HL-60/S4 treated with retinoic acid at 250 ng/mL for 4 days and 3 days (cell line): ENCODE data around the gene LRP1.

ENCODE experiments used
- in situ Hi-C: fragments of 300-500 bp; cut with MboI; formaldehyde crosslinking; loops from 2 replicates; pipeline ENCODE4 v1.7.0; 2022; ENCODE audit warnings: low sequenced_read_pairs

Gene LRP1

GRCh38 chr12:57151741-57152630 lies 23.7 kb downstream of the LRP1 start:
- in situ Hi-C loops, result no loop called here

GRCh38 chr12:57152639-57153038 lies 24.4 kb downstream of the LRP1 start:
- in situ Hi-C loops, result no loop called here

DNA sequence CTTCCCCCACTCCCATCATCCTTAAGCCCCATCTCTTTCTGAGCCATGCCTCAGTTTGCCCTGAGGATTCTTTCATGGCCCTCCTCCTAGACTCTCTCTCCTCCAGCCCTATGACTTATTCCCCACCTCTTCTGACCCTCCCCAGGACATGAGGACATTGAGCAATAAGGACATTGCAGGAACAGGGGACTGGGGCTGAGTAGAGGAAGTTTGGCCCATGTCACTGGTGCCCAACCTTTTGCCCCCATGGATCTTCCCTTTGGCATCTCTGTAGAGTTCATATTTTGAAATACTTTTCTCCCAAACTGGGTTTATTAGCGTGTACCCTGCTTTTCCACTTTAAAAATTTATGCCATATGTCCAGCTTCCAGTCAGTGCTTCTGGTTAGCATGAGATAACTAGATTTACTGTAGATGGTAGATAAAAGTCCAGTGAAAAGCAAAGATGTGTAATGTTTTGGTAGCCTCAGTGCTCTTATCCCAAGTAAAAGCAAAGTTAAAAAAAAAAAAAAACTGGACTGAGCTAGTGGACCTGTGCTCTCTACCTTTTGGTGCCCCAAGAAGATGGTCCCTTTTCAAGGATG lies 25.2 kb downstream of the LRP1 start:
- in situ Hi-C loops, result no loop called here

DNA sequence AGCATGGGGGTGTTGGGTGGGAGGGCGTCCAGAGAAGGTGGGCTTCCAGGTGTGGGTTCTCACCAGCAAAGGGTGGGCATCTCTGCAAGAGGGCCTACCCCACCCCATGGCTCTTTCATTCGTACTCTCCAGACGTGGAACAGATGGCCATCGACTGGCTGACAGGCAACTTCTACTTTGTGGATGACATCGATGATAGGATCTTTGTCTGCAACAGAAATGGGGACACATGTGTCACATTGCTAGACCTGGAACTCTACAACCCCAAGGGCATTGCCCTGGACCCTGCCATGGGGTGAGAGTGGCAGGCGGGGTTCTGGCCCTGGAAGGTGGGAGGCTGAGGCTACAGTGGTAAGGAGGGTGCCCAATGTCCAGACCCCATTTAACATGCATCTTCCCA lies 25.8 kb downstream of the LRP1 start:
- in situ Hi-C loops, result no loop called here

- in situ Hi-C loops, result no loop called here
These were observed 26.6 kb downstream of the LRP1 start for GRCh38 chr12:57154804-57155434.

- in situ Hi-C loops, result no loop called here
These were observed 28.6 kb downstream of the LRP1 start for GRCh38 chr12:57156701-57157403.

DNA sequence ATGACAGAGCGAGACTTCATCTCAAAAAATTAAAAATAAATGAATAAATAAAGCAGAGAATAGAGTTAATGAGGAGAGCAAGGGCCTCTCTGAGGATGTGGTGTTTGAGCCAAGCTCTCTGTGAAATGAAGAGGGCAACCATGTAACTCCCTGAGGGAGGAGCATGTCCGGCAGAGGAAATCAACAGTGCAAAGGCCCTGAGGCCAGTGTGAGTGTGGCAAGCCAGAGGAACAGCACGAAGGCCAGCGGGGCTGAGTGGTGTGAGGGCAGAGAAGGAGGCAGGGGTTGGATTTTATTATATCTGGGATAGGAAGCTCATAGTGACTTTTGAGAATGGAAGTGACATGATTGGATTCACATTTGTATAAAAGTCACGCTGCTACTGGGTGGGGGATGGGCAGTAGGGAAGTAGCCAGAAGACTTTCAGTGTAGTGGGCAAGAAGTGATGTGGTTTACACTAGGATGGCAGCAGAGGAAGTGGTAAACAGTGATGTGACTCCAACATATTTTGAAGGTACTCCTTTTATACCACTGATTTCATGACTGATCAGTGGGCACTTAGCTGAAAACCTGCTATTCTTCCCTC lies 29.4 kb downstream of the LRP1 start:
- in situ Hi-C loops, result no loop called here

GRCh38 chr12:57158186-57158585 lies 29.9 kb downstream of the LRP1 start:
- in situ Hi-C loops, result no loop called here

- in situ Hi-C loops, result no loop called here
These were observed 30.4 kb downstream of the LRP1 start for GRCh38 chr12:57158665-57159064.

DNA sequence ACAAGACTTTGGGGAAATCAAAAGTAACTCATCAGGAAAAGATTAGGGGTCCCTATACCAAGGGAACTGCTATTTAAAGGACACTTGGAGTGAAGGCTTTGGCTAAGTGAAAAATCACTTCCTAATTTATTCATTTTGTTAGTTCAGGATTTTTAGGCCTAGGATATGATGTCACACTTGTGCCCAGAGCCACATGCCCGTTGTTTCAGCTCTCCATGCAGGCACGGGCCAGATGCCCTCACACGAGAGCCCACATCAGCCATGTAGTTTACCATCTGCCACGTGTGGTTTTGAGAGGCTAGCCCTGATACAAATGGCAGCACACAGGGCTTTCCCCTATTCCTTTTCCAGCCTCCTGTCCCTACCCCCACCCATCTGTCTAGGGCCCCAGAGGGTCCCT lies 31.0 kb downstream of the LRP1 start:
- in situ Hi-C loops, result no loop called here

DNA sequence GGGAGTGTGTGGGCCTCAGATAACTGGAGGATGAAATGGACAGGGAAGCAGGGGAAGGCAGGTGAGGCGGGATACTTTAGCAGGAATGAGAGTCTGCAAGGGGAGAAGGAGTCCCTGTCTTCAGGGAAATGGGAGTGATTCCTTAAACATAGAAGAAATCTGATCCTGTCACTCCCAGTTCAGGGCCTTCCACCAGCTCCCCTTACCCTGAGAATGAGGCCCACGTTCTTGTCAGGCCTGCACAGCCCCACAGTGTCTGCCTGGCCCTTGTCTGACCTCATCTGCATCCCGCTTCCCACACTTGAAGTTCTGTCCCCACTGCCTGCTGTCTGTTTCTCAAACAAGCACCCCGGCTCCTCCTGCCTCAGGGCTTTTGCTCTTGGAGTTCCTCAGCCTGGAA lies 31.8 kb downstream of the LRP1 start:
- in situ Hi-C loops, result no loop called here

DNA sequence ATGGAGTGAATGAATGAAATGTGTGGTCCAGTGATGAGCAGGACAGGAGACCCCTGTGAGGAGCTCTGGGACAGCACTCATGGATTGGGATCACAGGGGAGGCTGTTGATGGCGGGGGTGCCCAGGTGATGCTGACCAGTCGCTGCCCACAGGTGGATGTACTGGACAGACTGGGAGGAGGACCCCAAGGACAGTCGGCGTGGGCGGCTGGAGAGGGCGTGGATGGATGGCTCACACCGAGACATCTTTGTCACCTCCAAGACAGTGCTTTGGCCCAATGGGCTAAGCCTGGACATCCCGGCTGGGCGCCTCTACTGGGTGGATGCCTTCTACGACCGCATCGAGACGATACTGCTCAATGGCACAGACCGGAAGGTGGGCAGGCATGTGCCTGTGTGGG lies 32.5 kb downstream of the LRP1 start:
- in situ Hi-C loops, result no loop called here

DNA sequence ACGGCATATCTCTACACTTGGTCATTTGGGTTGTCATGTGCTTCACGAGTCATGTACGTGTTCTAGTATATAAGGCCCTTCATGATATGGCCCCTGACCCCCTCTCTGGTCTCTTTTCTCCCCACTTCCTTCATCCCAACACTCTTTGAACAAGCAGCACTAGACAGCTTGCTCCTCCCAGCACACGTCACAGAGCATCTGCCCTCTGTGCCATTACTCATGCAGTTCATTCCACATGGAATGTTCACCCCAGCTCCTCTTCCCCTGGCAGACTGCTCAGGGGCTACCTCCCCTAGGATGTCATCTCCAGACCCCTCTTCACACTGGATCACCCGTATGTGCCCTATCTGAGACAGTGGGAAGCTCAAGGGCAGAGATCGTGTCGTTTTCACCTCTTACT lies 33.2 kb downstream of the LRP1 start:
- in situ Hi-C loops, result no loop called here

- in situ Hi-C loops, result no loop called here
These were observed 34.4 kb downstream of the LRP1 start for GRCh38 chr12:57162553-57163125.

GRCh38 chr12:57164454-57164853 lies 36.2 kb downstream of the LRP1 start:
- in situ Hi-C loops, result no loop called here

DNA sequence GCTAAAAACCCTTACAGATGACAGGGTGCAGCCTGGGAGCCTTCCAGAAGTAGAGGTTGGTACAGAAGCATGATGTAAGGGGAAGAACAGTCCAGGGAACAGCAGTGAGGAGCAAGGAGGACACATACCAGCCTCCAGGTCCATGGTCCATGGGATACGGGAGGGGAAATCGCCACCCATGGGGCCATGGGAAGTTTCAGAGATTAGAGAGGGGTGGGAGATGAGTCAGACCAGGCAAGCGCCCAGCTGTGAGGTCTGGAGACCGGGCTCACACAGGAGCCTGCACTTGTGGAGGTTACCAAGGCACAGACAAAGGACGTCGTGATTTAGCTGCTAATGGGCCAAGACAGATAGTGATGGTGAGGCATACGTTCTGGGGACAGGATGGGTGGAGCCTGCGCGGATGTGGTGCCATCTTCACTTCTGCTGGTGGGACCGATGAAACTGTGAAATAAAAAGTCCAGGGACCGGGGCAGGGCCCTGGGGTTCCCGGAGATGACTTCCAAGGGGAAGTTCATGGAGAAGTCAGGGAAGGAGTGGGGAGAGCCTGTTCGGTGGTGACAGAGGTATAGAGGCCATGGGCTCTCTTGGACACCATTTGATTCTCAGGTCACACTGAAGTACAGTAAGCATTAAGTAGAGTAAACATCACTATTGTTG lies 36.8 kb downstream of the LRP1 start:
- in situ Hi-C loops, result no loop called here

GRCh38 chr12:57165741-57166140 lies 37.5 kb downstream of the LRP1 start:
- in situ Hi-C loops, result no loop called here

DNA sequence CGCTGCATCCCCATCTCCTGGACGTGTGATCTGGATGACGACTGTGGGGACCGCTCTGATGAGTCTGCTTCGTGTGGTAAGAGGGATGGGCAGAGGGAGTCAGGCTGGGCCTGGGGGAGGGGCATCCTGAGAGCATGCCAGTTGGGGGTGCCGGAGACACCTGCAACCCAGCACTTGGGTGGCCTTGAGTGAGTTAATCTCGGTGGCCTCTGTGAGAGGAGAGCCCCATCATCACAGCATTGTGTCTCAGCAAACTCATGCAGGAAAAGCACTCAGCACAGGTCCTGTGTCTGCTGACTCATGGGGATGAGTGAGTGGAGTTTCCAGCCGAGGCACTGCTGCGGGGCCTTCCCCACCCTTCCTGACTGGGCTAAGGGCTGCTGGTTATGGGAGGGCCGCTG lies 38.7 kb downstream of the LRP1 start:
- in situ Hi-C loops, result no loop called here

- in situ Hi-C loops, result no loop called here
These were observed 39.8 kb downstream of the LRP1 start for GRCh38 chr12:57168058-57168457.
